ENCODE data around the gene KIAA1217.

Gene KIAA1217

GRCh38 chr10:24239289-24240040 lies 30.5 kb downstream of the KIAA1217 start:
- no peak overlapping the region for H2AFZ ChIP-seq (ENCODE audit: low read depth, low read length, severe bottlenecking)
- no peak overlapping the region for H3K9ac ChIP-seq (ENCODE audit: low read length)
- no peaks in the 10 kb centered on the region for H3K79me2 ChIP-seq (ENCODE audit: insufficient read depth, low read length)
- no peak overlapping the region for H3K27ac ChIP-seq (ENCODE audit: low read depth, low read length)
- H3F3A ChIP-seq (ENCODE audit: insufficient read depth) = no peaks in the 10 kb centered on the region
- no peaks in the 10 kb centered on the region for H3K9me3 ChIP-seq (ENCODE audit: insufficient read depth, low read length)
- no peaks in the 10 kb centered on the region for H3K9me2 ChIP-seq (replicated peaks; ENCODE audit: insufficient read depth, low read length)
- H3K27me3 ChIP-seq (ENCODE audit: low read length) = no peaks in the 10 kb centered on the region
- TF ChIP-seq CTCF (IDR thresholded peaks at IDR 0.05; ENCODE audit: insufficient read depth, low read length, poor library complexity, severe bottlenecking) = no peak
- no peak for TF ChIP-seq EZH2phosphoT487 (conservative IDR thresholded peaks at IDR 0.05; ENCODE audit: low read length)
- H3K4me3 ChIP-seq (ENCODE audit: insufficient read depth, low read length, poor library complexity, severe bottlenecking) = no peak overlapping the region
- no peaks in the 10 kb centered on the region for H3K36me3 ChIP-seq (ENCODE audit: low read length)
- H4K20me1 ChIP-seq (ENCODE audit: low read depth, low read length) = no peaks in the 10 kb centered on the region
- no peak overlapping the region for H3K4me2 ChIP-seq (ENCODE audit: low read depth, low read length, poor library complexity, severe bottlenecking)

GRCh38 chr10:24240041-24240751 lies 31.3 kb downstream of the KIAA1217 start:
- H3F3A ChIP-seq (ENCODE audit: insufficient read depth) = no peaks in the 10 kb centered on the region

GRCh38 chr10:24241536-24242040 lies 32.6 kb downstream of the KIAA1217 start:
- no peaks in the 10 kb centered on the region for H3K27me3 ChIP-seq (ENCODE audit: low read length)
- H3K27ac ChIP-seq (ENCODE audit: low read depth, low read length) = no peak overlapping the region

More at GRCh38 chr10:24240041-24240751, 31.3 kb downstream of the KIAA1217 start:
- Histone ChIP-seq H3K9me2 (replicated peaks; ENCODE audit: insufficient read depth, low read length) (no peaks in the 10 kb centered on the region), H3K36me3 (ENCODE audit: low read length) (no peaks in the 10 kb centered on the region), H3K9ac (ENCODE audit: low read length) (no peak overlapping the region), H3K4me3 (ENCODE audit: insufficient read depth, low read length, poor library complexity, severe bottlenecking) (no peak overlapping the region), H3K27ac (ENCODE audit: low read depth, low read length) (no peak overlapping the region), H4K20me1 (ENCODE audit: low read depth, low read length) (no peaks in the 10 kb centered on the region), H3K9me3 (ENCODE audit: insufficient read depth, low read length) (no peaks in the 10 kb centered on the region), H3K4me2 (ENCODE audit: low read depth, low read length, poor library complexity, severe bottlenecking) (no peak overlapping the region), H3K27me3 (ENCODE audit: low read length) (no peaks in the 10 kb centered on the region), H3K79me2 (ENCODE audit: insufficient read depth, low read length) (no peaks in the 10 kb centered on the region), H2AFZ (ENCODE audit: low read depth, low read length, severe bottlenecking) (no peak overlapping the region)
- no peak for TF ChIP-seq EZH2phosphoT487 (conservative IDR thresholded peaks at IDR 0.05; ENCODE audit: low read length)
- no peak for TF ChIP-seq CTCF (IDR thresholded peaks at IDR 0.05; ENCODE audit: insufficient read depth, low read length, poor library complexity, severe bottlenecking)

More at GRCh38 chr10:24241536-24242040, 32.6 kb downstream of the KIAA1217 start:
- no peaks in the 10 kb centered on the region for H3K79me2 ChIP-seq (ENCODE audit: insufficient read depth, low read length)
- H3K4me2 ChIP-seq (ENCODE audit: low read depth, low read length, poor library complexity, severe bottlenecking) = no peak overlapping the region
- TF ChIP-seq EZH2phosphoT487 (conservative IDR thresholded peaks at IDR 0.05; ENCODE audit: low read length) = no peak
- no peak for TF ChIP-seq CTCF (IDR thresholded peaks at IDR 0.05; ENCODE audit: insufficient read depth, low read length, poor library complexity, severe bottlenecking)
- no peak overlapping the region for H2AFZ ChIP-seq (ENCODE audit: low read depth, low read length, severe bottlenecking)
- H3K9me3 ChIP-seq (ENCODE audit: insufficient read depth, low read length) = no peaks in the 10 kb centered on the region
- no peaks in the 10 kb centered on the region for H3K36me3 ChIP-seq (ENCODE audit: low read length)
- no peaks in the 10 kb centered on the region for H3F3A ChIP-seq (ENCODE audit: insufficient read depth)
- no peak overlapping the region for H3K9ac ChIP-seq (ENCODE audit: low read length)
- H3K4me3 ChIP-seq (ENCODE audit: insufficient read depth, low read length, poor library complexity, severe bottlenecking) = no peak overlapping the region
- H3K9me2 ChIP-seq (replicated peaks; ENCODE audit: insufficient read depth, low read length) = no peaks in the 10 kb centered on the region
- H4K20me1 ChIP-seq (ENCODE audit: low read depth, low read length) = no peaks in the 10 kb centered on the region
